Esophagus muscularis mucosa (tissue), 4 donors: ENCODE results near the gene PIK3C2G. TPM values are rescaled to one million over a fixed set of nuclear protein-coding genes. Genes with fewer than 3 reads are reported as not detected.

Experiments
- DNase-seq: peaks from one replicate; pipeline ENCODE4 v3.0.0-alpha.2; 2017; ENCODE audit errors: extremely low spot score
- H3K27ac ChIP-seq, 4 donors: fragments of 200-600 bp; sonication (generic); replicated peaks in 1 of 4; 1 replicate in 3 of 4; 2 replicates in 1 of 4; pipeline ENCODE4 v1.5.1; 2016 to 2019; ENCODE audit warnings: mild to moderate bottlenecking in 1 of 4
- H3K27me3 ChIP-seq, 4 donors: fragments of 200-600 bp; sonication (generic); one replicate each; pipeline versions ENCODE4 v1.5.1 to v1.6.0; 2016 to 2019
- H3K36me3 ChIP-seq, 4 donors: fragments of 200-600 bp; sonication (generic); one replicate each; pipeline ENCODE4 v1.5.1; 2016 to 2019
- H3K4me1 ChIP-seq, 4 donors: fragments of 200-600 bp; sonication (generic); one replicate each; pipeline ENCODE4 v1.5.1; 2016 to 2019
- H3K4me3 ChIP-seq, 4 donors: fragments of 200-600 bp; sonication (generic); 1 replicate in 2 of 4; 2 replicates in 2 of 4; pipeline ENCODE4 v1.5.1; 2016 to 2019; ENCODE audit warnings: mild to moderate bottlenecking in 4 of 4, moderate library complexity in 1 of 4
- H3K9me3 ChIP-seq, 4 donors: fragments of 200-600 bp; sonication (generic); 1 replicate in 3 of 4; 2 replicates in 1 of 4; pipeline ENCODE4 v1.5.1; 2016 to 2019
- EP300 ChIP-seq: sonication (generic); formaldehyde crosslinking; IDR thresholded peaks from one replicate; pipeline ENCODE4 v1.6.1; 2017; ENCODE audit warnings: antibody characterized with exemption
- POLR2A ChIP-seq: fragments of 450-650 bp; IDR thresholded peaks from one replicate; pipeline ENCODE4 v1.6.1; 2017; ENCODE audit warnings: antibody characterized with exemption, moderate library complexity, mild to moderate bottlenecking, low read depth
- POLR2AphosphoS5 ChIP-seq, 2 donors: sonication (generic); formaldehyde crosslinking; IDR thresholded peaks; one replicate each; pipeline ENCODE4 v1.6.1; 2017; ENCODE audit warnings: antibody characterized with exemption in 2 of 2
- WGBS: methylation state at CpG from one replicate; pipeline ENCODE4 v1.1.5; 2018; 5-methylcytosine and 5-hydroxymethylcytosine counted together
- intact Hi-C: fragments of 100-400 bp; cut with DNase I; formaldehyde crosslinking; loops from one replicate; pipeline ENCODE4 v1.15.1; 2023
- total RNA-seq, 4 donors: library from RNA; depleted of rRNA; stranded (reverse); fragments of >200 nt; gene quantifications; one replicate each; pipeline versions ENCODE4 v1.1.0 to v1.2.1, GENCODE V29; 2016
- TF ChIP-seq, protein P1 (sequence below), 3 experiments: fragments of 200-600 bp in 2 of 3; fragments of 450-650 bp in 1 of 3; sonication (generic) in 2 of 3; IDR thresholded peaks; one replicate each; pipeline ENCODE4 v1.5.1; 2017 to 2019; ENCODE audit warnings: antibody characterized with exemption in 3 of 3, mild to moderate bottlenecking in 2 of 3, moderate library complexity in 1 of 3

Gene PIK3C2G
- total RNA-seq, 4 donors from 2014 or later, result 0.06 to 1.2 (median 0.61) TPM

DNA sequence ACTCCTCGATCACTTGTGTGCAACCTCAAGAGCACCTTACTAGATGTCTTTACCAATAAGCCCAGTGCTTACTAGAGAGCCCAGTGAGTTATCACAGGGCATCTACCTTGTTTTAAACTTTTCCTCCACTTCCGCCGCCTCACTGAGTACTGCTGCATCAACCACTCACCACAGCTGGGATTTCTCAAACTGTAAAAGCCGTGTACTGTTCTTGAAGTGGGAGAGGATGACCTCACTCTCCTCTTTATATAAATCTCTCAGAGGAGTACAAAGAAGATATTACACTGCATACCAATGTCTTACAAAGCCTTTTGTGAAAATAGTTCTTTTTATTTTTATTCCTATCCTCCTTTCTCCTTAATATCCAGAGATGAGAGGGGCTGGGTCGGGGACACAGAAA is 382.4 kb downstream of the PIK3C2G start:
- peaks cover 0 to 17% (median 14%) of the 10 kb centered on the region in 4 donors for H3K4me1 ChIP-seq
- no peaks in the 10 kb centered on the region for H3K27me3 ChIP-seq
- no peak overlapping the region for H3K27ac ChIP-seq
- H3K36me3 ChIP-seq, result no peaks in the 10 kb centered on the region
- H3K9me3 ChIP-seq, result no peaks in the 10 kb centered on the region
- H3K4me3 ChIP-seq, result no peak overlapping the region
- WGBS, result 29% methylated on average over 5 of the region's 5 CpGs
- intact Hi-C loops, result no loop called here
- no peak for DNase-seq
- TF ChIP-seq EP300 (no peak), POLR2AphosphoS5 (IDR thresholded peaks at IDR 0.05) (peak in 1 of 2 donors; percentile 45), POLR2A (no peak)

DNA sequence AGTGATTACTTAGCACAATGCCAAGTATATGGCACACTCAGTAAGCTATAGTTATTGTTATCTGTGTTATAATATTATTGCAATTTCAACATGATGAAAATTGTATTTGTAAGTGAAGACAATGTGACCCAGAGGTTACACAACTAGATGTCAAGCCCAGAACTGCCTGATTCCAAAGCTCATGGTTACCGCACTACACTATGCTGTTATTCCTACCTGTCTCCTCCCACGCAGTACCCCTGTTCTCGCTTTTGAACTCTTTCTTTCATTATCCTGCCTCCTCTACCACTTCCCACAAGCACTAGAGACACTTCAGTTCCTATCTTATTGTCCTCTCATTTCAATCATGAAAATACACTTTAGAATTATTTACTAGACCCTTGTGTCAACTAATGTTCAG is 383.2 kb downstream of the PIK3C2G start:
- TF ChIP-seq EP300, result no peak
- Histone ChIP-seq H3K9me3 (no peaks in the 10 kb centered on the region), H3K27me3 (no peaks in the 10 kb centered on the region), H3K4me3 (no peak overlapping the region), H3K36me3 (no peaks in the 10 kb centered on the region), H3K27ac (no peak overlapping the region), H3K4me1 (peaks cover 0 to 17% (median 14%) of the 10 kb centered on the region in 4 donors)
- no peak for DNase-seq
- intact Hi-C loops, result no loop called here
- 91% methylated on average over 3 of the region's 3 CpGs for WGBS

DNA sequence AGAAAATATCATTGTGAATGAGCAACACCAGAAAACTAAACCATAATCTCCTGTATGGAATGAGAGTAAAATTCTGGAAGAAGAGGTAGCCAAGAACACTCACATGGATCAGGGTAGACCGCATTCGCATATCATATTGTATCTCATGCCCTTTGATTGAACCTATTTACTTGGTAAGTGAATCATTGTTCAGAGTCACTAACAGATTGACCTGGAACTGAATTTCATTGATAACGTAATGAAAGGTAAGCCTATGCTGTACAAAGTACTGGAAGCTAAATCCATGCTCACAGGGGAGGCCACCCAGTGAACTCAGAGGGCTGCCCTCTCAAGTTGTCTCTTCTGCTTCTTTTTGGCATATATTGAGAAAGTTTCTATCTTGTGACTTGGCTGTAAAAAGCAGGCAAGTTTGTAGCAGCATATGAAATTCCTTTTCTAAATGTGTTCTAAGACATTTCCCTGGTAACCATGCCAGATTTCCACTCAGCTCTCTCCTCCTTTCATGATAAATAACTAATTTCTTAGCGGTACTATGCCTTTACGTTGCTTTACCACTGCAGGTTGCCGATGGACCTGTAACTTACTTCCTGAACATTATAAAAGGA is 385.1 kb downstream of the PIK3C2G start:
- H3K4me1 ChIP-seq, result peaks cover 0 to 17% (median 14%) of the 10 kb centered on the region in 4 donors
- no peaks in the 10 kb centered on the region for H3K9me3 ChIP-seq
- H3K27ac ChIP-seq, result no peak overlapping the region
- no peaks in the 10 kb centered on the region for H3K27me3 ChIP-seq
- no peaks in the 10 kb centered on the region for H3K36me3 ChIP-seq
- TF ChIP-seq EP300 (no peak), POLR2A (no peak), POLR2AphosphoS5 (IDR thresholded peaks at IDR 0.05) (no peak)
- TF ChIP-seq, protein P1, sequence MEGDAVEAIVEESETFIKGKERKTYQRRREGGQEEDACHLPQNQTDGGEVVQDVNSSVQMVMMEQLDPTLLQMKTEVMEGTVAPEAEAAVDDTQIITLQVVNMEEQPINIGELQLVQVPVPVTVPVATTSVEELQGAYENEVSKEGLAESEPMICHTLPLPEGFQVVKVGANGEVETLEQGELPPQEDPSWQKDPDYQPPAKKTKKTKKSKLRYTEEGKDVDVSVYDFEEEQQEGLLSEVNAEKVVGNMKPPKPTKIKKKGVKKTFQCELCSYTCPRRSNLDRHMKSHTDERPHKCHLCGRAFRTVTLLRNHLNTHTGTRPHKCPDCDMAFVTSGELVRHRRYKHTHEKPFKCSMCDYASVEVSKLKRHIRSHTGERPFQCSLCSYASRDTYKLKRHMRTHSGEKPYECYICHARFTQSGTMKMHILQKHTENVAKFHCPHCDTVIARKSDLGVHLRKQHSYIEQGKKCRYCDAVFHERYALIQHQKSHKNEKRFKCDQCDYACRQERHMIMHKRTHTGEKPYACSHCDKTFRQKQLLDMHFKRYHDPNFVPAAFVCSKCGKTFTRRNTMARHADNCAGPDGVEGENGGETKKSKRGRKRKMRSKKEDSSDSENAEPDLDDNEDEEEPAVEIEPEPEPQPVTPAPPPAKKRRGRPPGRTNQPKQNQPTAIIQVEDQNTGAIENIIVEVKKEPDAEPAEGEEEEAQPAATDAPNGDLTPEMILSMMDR (IDR thresholded peaks at IDR 0.05), result no peak
- no peak for DNase-seq
- 73% methylated on average over 6 of the region's 6 CpGs for WGBS
- intact Hi-C loops, result no loop called here
- no peak overlapping the region for H3K4me3 ChIP-seq

DNA sequence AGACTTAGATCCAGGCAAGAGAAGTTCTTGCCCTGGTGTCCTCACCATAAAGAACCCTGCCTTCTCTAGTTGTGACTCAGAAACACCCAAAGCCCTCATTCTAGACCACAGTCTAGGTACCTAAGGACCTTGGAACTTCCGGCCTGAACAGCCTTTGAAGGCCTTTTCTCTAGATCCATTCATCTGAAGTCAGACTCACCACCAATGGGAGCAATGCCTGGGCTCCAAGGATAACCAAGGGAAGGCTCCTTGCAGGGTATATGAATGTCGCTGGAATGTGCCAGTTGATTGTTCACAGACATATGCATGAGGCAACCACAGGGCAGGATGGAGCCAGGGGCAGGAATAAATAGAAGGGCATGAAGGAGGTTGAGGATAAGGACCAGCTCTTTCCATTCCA is 390.2 kb downstream of the PIK3C2G start:
- no peaks in the 10 kb centered on the region for H3K27me3 ChIP-seq
- H3K4me3 ChIP-seq, result no peak overlapping the region
- H3K9me3 ChIP-seq, result no peaks in the 10 kb centered on the region
- DNase-seq, result no peak
- peaks cover 0 to 2% (median 0%) of the 10 kb centered on the region in 4 donors for H3K4me1 ChIP-seq
- intact Hi-C loops, result no loop called here
- TF ChIP-seq EP300, result no peak
- no peak for TF ChIP-seq POLR2A
- TF ChIP-seq POLR2AphosphoS5 (IDR thresholded peaks at IDR 0.05), result no peak
- TF ChIP-seq, protein P1 (IDR thresholded peaks at IDR 0.05), result no peak
- H3K36me3 ChIP-seq, result no peaks in the 10 kb centered on the region
- 97% methylated on average over 2 of the region's 2 CpGs for WGBS
- no peak overlapping the region for H3K27ac ChIP-seq

GRCh38 chr12:18652596-18652995 is 391.3 kb downstream of the PIK3C2G start:
- Histone ChIP-seq H3K27me3 (no peaks in the 10 kb centered on the region), H3K27ac (no peak overlapping the region), H3K4me1 (no peaks in the 10 kb centered on the region), H3K36me3 (no peaks in the 10 kb centered on the region), H3K9me3 (no peaks in the 10 kb centered on the region), H3K4me3 (no peak overlapping the region)
- TF ChIP-seq, protein P1 (IDR thresholded peaks at IDR 0.05), result no peak
- TF ChIP-seq POLR2A (no peak), POLR2AphosphoS5 (IDR thresholded peaks at IDR 0.05) (no peak), EP300 (no peak)
- intact Hi-C loops, result no loop called here
- DNase-seq, result no peak

DNA sequence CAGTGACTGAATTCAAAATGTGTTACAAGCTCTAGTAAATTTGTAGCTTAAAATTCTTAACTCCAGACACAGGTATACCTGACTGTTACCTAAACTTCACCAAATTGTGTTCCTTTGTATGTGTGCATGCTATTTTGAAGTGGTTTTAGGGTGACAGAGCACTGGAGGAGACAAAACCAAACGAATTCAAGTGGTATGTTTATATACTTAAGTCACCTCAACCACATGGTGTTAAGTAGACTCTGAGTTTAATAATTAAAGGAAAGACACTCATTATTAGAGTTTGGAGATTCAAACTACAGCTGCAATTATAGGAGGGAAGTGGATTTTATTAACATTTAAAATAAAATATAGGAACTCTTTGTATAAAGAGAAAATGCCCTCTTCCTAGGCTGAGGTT is 392.1 kb downstream of the PIK3C2G start:
- Histone ChIP-seq H3K36me3 (no peaks in the 10 kb centered on the region), H3K27me3 (no peaks in the 10 kb centered on the region), H3K27ac (no peak overlapping the region), H3K9me3 (no peaks in the 10 kb centered on the region), H3K4me1 (no peaks in the 10 kb centered on the region), H3K4me3 (no peak overlapping the region)
- TF ChIP-seq, protein P1 (IDR thresholded peaks at IDR 0.05), result no peak
- TF ChIP-seq POLR2AphosphoS5 (IDR thresholded peaks at IDR 0.05), result no peak
- TF ChIP-seq EP300, result no peak
- no peak for TF ChIP-seq POLR2A
- 37% methylated on average over 1 of the region's 1 CpG for WGBS
- intact Hi-C loops, result no loop called here
- DNase-seq, result no peak
